Small intestine (tissue), 7 donors: ENCODE results near the gene MET. TPM values are rescaled to one million over a fixed set of nuclear protein-coding genes. Genes with fewer than 3 reads are reported as not detected.
"Not testable (repeated sequence)": the region's sequence is repeated elsewhere in the genome, so short reads cannot be mapped to it uniquely, and the experiment has no call there.

Experiments used
- DNase-seq, 2 donors: peaks; one replicate each; pipeline versions ENCODE4 v3.0.0 to v3.0.0-alpha.2; 2013
- FAIRE-seq: peaks from 2 replicates; lab custom pipeline; 2012; peaks lifted over from hg19 to GRCh38; lab: Jason Lieb, UNC
- H3K27ac ChIP-seq, 3 donors: one replicate each; pipeline ENCODE4 v1.5.1; 2013; ENCODE audit warnings: low read length in 2 of 3, mild to moderate bottlenecking in 2 of 3, control low read depth in 1 of 3, inconsistent platforms in 1 of 3, low read depth in 1 of 3, moderate library complexity in 1 of 3
- H3K27me3 ChIP-seq, 3 donors: one replicate each; pipeline ENCODE4 v1.6.1; 2013; ENCODE audit warnings: low read length in 3 of 3, inconsistent platforms in 1 of 3; ENCODE audit not compliant: control insufficient read depth in 3 of 3, insufficient read depth in 3 of 3
- H3K36me3 ChIP-seq, 3 donors: one replicate each; pipeline ENCODE4 v1.6.1; 2013; ENCODE audit warnings: low read length in 3 of 3, inconsistent platforms in 1 of 3, low read depth in 1 of 3, mild to moderate bottlenecking in 1 of 3, moderate library complexity in 1 of 3; ENCODE audit not compliant: control insufficient read depth in 3 of 3, insufficient read depth in 2 of 3
- H3K4me1 ChIP-seq, 3 donors: one replicate each; pipeline ENCODE4 v1.6.1; 2013; ENCODE audit warnings: low read length in 2 of 3, inconsistent platforms in 1 of 3, low read depth in 1 of 3, mild to moderate bottlenecking in 1 of 3, moderate library complexity in 1 of 3; ENCODE audit not compliant: control insufficient read depth in 3 of 3, insufficient read depth in 2 of 3
- H3K4me3 ChIP-seq, 3 donors: one replicate each; pipeline ENCODE4 v1.5.1; 2013; ENCODE audit warnings: low read length in 3 of 3, control low read depth in 1 of 3, inconsistent platforms in 1 of 3, low read depth in 1 of 3, mild to moderate bottlenecking in 1 of 3, moderate library complexity in 1 of 3
- H3K9me3 ChIP-seq, 2 donors: one replicate each; pipeline ENCODE4 v1.6.1; 2013; ENCODE audit warnings: low read depth in 1 of 2, low read length in 1 of 2; ENCODE audit not compliant: control insufficient read depth in 2 of 2, insufficient read depth in 1 of 2
- WGBS, 3 donors: extraction: QIAGEN DNeasy Blood & Tissue Kit; methylation state at CpG; one replicate each; pipeline ENCODE4 v1.1.7; 2013; 5-methylcytosine and 5-hydroxymethylcytosine counted together
- polyA plus RNA-seq, 4 donors: library from polyadenylated mRNA; stranded (reverse) in 3 of 4; unstranded in 1 of 4; fragments of 200-250 nt in 3 of 4; fragments of 120-200 nt in 1 of 4; gene quantifications; one replicate each; pipeline versions ENCODE4 v1.2.1 to v1.2.3, GENCODE V29; 2013
- donor health status: healthy with polysubstance abuse.
- donor health status: control.
- donor health status: control.
- donor health status: Bipolar disorder and iron deficiency.
- donor health status: healthy.

The MET gene
- polyA plus RNA-seq, 4 donors = 2.7 to 13.4 (median 8.2) TPM

DNA sequence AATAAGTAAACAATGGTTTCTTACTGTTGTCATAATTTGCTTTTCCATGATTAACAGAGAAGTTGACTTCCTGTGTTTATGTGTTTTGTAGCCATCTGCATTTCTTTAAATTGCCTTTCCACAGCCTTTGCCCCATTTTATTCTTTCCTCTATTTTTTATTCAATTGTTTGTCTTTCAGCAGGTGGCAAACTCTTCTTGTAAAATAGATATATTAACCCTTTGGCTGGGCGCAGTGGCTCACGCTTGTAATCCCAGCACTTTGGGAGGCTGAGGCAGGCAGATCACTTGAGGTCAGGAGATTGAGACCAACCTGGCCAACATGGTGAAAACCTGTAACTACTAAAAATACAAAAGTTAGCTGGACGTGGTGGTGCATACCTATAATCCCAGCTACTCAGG, 139.8 kb downstream of the MET start:
- H3K4me3 ChIP-seq = no peak overlapping the region
- no peaks in the 10 kb centered on the region for H3K36me3 ChIP-seq
- H3K4me1 ChIP-seq = peaks cover 2 to 40% (median 7%) of the 10 kb centered on the region in 3 donors
- no peaks in the 10 kb centered on the region for H3K27me3 ChIP-seq
- peak overlapping the region in 2 of 3 donors; percentile 4 to 62 for H3K27ac ChIP-seq
- DNase-seq (no peak), FAIRE-seq (no peak)
- H3K9me3 ChIP-seq = no peaks in the 10 kb centered on the region
- WGBS, 3 donors = 81 to 87% (median 87%) methylated on average over 3 of the region's 3 CpGs

DNA sequence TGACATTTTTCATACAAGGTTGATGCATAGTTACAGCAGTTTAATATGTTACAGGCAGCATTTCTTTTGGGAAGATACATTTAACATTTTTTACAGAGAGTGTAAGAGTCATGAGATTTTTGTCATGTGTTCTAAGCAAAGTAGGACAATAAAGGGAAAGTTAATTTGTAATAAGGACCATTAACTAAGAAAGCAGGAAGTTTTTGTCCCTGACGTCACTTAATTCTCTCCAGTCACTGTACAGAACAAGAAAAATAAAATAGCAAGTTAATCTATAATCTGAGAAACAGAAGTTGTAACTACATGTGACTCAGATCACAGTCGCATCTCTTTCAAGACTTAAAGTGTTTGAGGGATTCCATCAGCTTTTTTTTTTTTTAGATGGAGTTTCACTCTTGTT, 140.9 kb downstream of the MET start:
- FAIRE-seq (no peak), DNase-seq (peak; percentile 59 to 84)
- Histone ChIP-seq H3K27me3 (no peaks in the 10 kb centered on the region), H3K4me1 (peaks cover 2 to 40% (median 7%) of the 10 kb centered on the region in 3 donors), H3K9me3 (no peaks in the 10 kb centered on the region), H3K27ac (peak overlapping the region in 1 of 3 donors; percentile 62), H3K36me3 (no peaks in the 10 kb centered on the region), H3K4me3 (no peak overlapping the region)
- 11 to 49% (median 24%) methylated on average over 2 of the region's 2 CpGs for WGBS, 3 donors

DNA sequence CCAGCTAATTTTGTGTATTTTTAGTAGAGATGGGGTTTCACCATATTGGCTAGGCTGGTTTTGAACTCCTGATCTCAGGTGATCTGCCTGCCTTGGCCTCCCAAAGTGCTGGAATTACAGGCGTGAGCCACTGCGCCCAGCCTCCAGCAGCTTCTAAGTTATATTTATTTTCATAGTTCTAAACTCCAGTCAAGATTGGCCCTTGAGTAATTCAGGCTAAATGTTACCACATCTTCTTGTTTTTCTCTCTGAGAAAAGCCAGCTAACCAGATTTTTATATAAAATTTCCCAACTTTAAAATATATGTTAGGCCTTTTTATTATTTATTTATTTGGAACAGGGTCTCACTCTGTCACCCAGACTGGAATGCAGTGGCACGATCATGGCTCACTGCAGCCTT, 141.4 kb downstream of the MET start:
- FAIRE-seq, H3K27me3 ChIP-seq, H3K36me3 ChIP-seq, H3K4me3 ChIP-seq, H3K9me3 ChIP-seq: not testable (repeated sequence)
- WGBS, 3 donors = 87 to 93% (median 92%) methylated on average over 3 of the region's 3 CpGs
- Histone ChIP-seq H3K27ac (peak overlapping the region in 1 of 3 donors; percentile 62), H3K4me1 (peaks cover 2 to 39% (median 7%) of the 10 kb centered on the region in 3 donors)
- DNase-seq = peak in 1 of 2 donors; percentile 43

DNA sequence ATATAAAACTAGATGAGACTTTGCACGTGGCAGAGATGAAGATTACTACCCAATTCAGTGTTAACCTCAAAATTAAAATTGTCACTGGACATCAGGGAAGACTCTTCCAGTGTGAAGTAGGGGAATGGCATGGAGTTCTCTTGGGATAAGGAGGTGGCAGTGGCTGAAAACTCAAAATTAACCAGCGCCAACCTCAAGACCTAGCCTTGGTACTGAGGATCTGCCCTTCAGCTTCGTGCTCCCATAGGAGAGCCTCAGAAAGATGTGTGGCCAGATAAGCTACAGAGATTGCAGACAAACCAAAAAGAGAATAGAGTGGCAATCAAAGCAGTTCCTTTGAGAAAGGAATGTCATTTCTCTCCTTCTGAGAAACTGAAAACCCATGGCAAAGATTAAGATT, 143.0 kb downstream of the MET start:
- H3K4me1 ChIP-seq = peaks cover 0 to 28% (median 4%) of the 10 kb centered on the region in 3 donors
- 74 to 80% (median 75%) methylated on average over 3 of the region's 3 CpGs for WGBS, 3 donors
- no peak overlapping the region for H3K4me3 ChIP-seq
- H3K36me3 ChIP-seq = no peaks in the 10 kb centered on the region
- no peak for DNase-seq
- H3K9me3 ChIP-seq = no peaks in the 10 kb centered on the region
- FAIRE-seq = no peak
- H3K27me3 ChIP-seq = no peaks in the 10 kb centered on the region
- H3K27ac ChIP-seq = no peak overlapping the region

DNA sequence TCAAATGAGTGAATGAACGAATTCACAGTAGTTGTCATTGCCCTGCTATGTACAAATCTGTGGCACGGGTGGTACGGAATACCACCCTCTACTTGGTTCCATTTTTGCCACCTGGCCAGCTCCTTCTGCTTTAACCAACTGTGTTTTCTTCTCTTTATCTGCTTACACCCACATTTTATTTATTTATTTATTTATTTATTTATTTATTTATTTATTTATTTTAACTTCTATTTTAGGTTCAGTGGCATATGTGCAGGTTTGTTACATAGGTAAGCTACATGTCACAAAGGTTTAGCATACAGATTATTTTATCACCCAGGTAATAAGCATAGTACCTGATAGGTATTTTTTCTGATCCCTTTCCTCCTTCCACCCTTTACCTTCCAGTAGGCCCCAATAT, 148.2 kb downstream of the MET start:
- H3K4me1 ChIP-seq = no peaks in the 10 kb centered on the region
- DNase-seq (no peak), FAIRE-seq (no peak)
- WGBS, 3 donors = 89 to 95% (median 89%) methylated on average over 3 of the region's 3 CpGs
- H3K36me3 ChIP-seq = no peaks in the 10 kb centered on the region
- H3K4me3 ChIP-seq = no peak overlapping the region
- H3K27ac ChIP-seq = no peak overlapping the region
- H3K27me3 ChIP-seq = no peaks in the 10 kb centered on the region
- no peaks in the 10 kb centered on the region for H3K9me3 ChIP-seq

DNA sequence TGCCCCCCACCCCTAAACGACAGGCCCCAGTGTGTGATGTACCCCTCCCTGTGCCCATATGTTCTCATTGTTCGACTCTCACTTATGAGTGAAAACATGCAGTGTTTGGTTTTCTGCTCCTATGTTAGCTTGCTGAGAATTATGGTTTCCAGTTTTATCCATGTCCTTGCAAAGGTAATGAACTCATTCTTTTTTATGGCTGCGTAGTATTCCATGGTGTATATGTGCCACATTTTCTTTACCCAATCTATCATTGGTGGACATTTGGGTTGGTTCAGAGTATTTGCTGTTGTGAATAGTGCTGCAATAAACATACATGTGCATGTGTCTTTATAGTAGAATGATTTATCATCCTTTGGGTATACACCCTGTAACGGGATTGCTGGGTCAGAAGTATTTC, 149.7 kb downstream of the MET start:
- not testable (repeated sequence) for DNase-seq, H3K27ac ChIP-seq, FAIRE-seq, H3K4me3 ChIP-seq, H3K9me3 ChIP-seq, H3K27me3 ChIP-seq, H3K4me1 ChIP-seq, H3K36me3 ChIP-seq
- 94 to 98% (median 96%) methylated on average over 4 of the region's 4 CpGs for WGBS, 3 donors

DNA sequence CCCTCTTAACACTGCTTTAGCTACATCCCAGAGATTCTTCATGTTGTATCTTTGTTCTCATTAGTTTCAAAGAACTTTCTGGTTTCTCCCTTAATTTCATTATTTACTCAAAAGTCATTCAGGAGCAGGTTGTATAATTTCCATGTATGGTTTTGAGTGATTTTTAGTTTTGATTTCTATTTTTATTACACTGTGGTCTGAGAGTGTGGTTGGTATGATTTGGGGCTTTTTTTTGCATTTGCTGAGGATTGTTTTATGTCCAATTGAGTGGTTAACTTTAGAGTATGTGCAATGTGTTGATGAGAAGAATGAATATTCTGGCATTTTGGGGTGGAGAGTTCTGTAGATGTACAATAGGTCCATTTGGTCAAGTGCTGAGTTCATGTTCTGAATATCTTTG, 152.5 kb downstream of the MET start:
- no peak for FAIRE-seq
- Histone ChIP-seq H3K4me3 (no peak overlapping the region), H3K36me3 (no peaks in the 10 kb centered on the region), H3K9me3 (no peaks in the 10 kb centered on the region), H3K27me3 (no peaks in the 10 kb centered on the region), H3K27ac (no peak overlapping the region), H3K4me1 (no peaks in the 10 kb centered on the region)
- DNase-seq = no peak

DNA sequence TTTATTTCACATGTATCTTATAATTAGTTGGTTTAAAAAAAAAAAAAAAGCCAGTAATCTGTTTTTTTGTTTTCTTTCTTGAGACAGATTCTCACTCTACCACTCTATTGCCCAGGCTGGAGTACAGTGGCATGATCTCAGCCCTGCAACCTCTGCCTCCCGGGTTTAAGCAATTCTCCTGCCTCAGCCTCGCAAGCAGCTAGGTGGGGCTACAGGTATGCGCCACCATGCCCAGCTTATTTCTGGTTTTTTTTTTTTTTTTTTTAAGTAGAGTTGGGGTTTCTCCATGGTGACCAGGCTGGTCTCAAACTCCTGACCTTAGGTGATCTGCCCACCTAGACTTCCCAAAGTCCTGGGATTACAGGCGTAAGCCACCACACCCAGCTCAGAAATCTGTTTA, 156.3 kb downstream of the MET start:
- Histone ChIP-seq H3K4me3 (no peak overlapping the region), H3K9me3 (no peaks in the 10 kb centered on the region), H3K4me1 (no peaks in the 10 kb centered on the region), H3K27me3 (no peaks in the 10 kb centered on the region), H3K36me3 (no peaks in the 10 kb centered on the region), H3K27ac (no peak overlapping the region)
- no peak for DNase-seq
- WGBS, 3 donors = 90 to 92% (median 92%) methylated on average over 4 of the region's 4 CpGs
- FAIRE-seq = no peak

DNA sequence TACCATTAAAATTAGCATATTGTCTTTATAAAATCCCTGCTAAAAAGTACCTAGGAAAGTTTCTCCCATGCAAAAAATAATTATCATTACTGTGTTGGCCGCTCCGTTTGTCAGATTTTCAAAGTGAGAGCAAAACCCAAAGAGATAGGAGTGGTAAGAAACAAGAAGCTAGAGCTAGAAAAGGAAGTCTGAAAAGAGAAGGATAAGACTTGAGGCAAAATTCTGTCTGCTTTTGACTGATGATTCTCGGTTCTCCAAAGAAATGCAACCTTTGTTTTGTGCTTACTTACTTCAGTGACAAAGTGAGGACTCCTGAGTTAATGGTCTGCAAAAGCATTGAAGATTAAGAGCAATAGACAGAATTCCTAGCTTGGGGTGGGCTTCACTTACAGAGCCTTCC, 157.0 kb downstream of the MET start:
- WGBS, 3 donors = 74 to 91% (median 88%) methylated on average over 3 of the region's 3 CpGs
- no peak overlapping the region for H3K4me3 ChIP-seq
- H3K36me3 ChIP-seq = no peaks in the 10 kb centered on the region
- H3K9me3 ChIP-seq = no peaks in the 10 kb centered on the region
- no peak for DNase-seq
- no peaks in the 10 kb centered on the region for H3K27me3 ChIP-seq
- no peak for FAIRE-seq
- no peak overlapping the region for H3K27ac ChIP-seq
- H3K4me1 ChIP-seq = no peaks in the 10 kb centered on the region
